Measurements from ENCODE around the gene GPR82.
"Not testable (repeated sequence)": the region's sequence is repeated elsewhere in the genome, so short reads cannot be mapped to it uniquely, and the experiment has no call there.

The GPR82 gene

GRCh38 chrX:41723826-41724225 is at the start of gene GPR82:
TSS of gene GPR82 (plus strand) at chrX:41724181. CDS start at chrX:41727027, 2,846 bp downstream.
- DNase-seq (ENCODE audit: low spot score), result no peak

GRCh38 chrX:41676361-41676760 is 47.6 kb upstream of the GPR82 start:
- not testable (repeated sequence) for DNase-seq (ENCODE audit: low spot score)

GRCh38 chrX:41677183-41678060 is 46.6 kb upstream of the GPR82 start:
- DNase-seq (ENCODE audit: low spot score), result no peak

- DNase-seq (ENCODE audit: low spot score), result no peak
These were observed 39.8 kb upstream of the GPR82 start for GRCh38 chrX:41684138-41684537.

GRCh38 chrX:41684940-41685339 is 39.0 kb upstream of the GPR82 start:
- DNase-seq (ENCODE audit: low spot score), result no peak

GRCh38 chrX:41686788-41687187 is 37.2 kb upstream of the GPR82 start:
- DNase-seq (ENCODE audit: low spot score), result no peak

- no peak for DNase-seq (ENCODE audit: low spot score)
These were observed 35.8 kb upstream of the GPR82 start for GRCh38 chrX:41688156-41688555.

- no peak for DNase-seq (ENCODE audit: low spot score)
These were observed 35.1 kb upstream of the GPR82 start, which contains the start of gene GPR34 for GRCh38 chrX:41688835-41689234. TSS of gene GPR34 (plus strand) at chrX:41688973. CDS start at chrX:41695634, 6,661 bp downstream.

GRCh38 chrX:41689711-41690110 is 34.3 kb upstream of the GPR82 start:
- DNase-seq (ENCODE audit: low spot score), result no peak

GRCh38 chrX:41692162-41692749 is 31.7 kb upstream of the GPR82 start:
- no peak for DNase-seq (ENCODE audit: low spot score)

- no peak for DNase-seq (ENCODE audit: low spot score)
These were observed 31.0 kb upstream of the GPR82 start for GRCh38 chrX:41693024-41693423.

GRCh38 chrX:41695426-41695825 is 28.6 kb upstream of the GPR82 start:
- DNase-seq (ENCODE audit: low spot score), result no peak

GRCh38 chrX:41703574-41704029 is 20.4 kb upstream of the GPR82 start:
- no peak for DNase-seq (ENCODE audit: low spot score)

- no peak for DNase-seq (ENCODE audit: low spot score)
These were observed 18.9 kb upstream of the GPR82 start for GRCh38 chrX:41705042-41705441.

GRCh38 chrX:41705680-41706374 is 18.2 kb upstream of the GPR82 start:
- DNase-seq (ENCODE audit: low spot score), result no peak

GRCh38 chrX:41707218-41707617 is 16.8 kb upstream of the GPR82 start:
- DNase-seq (ENCODE audit: low spot score), result no peak

- DNase-seq (ENCODE audit: low spot score), result no peak
These were observed 15.5 kb upstream of the GPR82 start for GRCh38 chrX:41708486-41708885.

GRCh38 chrX:41711021-41711667 is 12.8 kb upstream of the GPR82 start:
- DNase-seq (ENCODE audit: low spot score), result no peak

- DNase-seq (ENCODE audit: low spot score), result no peak
These were observed 7.8 kb upstream of the GPR82 start for GRCh38 chrX:41716222-41716621.

GRCh38 chrX:41716767-41717473 is 7.1 kb upstream of the GPR82 start:
- no peak for DNase-seq (ENCODE audit: low spot score)

- no peak for DNase-seq (ENCODE audit: low spot score)
These were observed 5.3 kb upstream of the GPR82 start for GRCh38 chrX:41718481-41719235.

Measured in HuH-7 (cell line).